GM18499 (cell line): ENCODE results near the gene CSH2.
"Not testable (repeated sequence)": the region's sequence is repeated elsewhere in the genome, so short reads cannot be mapped to it uniquely, and the experiment has no call there.

Source experiments
- ATAC-seq: cut with Tn5 transposase; IDR thresholded peaks from one replicate; pipeline ENCODE4 v1.9.1; 2021; ENCODE audit warnings: moderate number of reproducible peaks; ENCODE audit not compliant: insufficient read depth, unreplicated experiment

Gene CSH2

DNA sequence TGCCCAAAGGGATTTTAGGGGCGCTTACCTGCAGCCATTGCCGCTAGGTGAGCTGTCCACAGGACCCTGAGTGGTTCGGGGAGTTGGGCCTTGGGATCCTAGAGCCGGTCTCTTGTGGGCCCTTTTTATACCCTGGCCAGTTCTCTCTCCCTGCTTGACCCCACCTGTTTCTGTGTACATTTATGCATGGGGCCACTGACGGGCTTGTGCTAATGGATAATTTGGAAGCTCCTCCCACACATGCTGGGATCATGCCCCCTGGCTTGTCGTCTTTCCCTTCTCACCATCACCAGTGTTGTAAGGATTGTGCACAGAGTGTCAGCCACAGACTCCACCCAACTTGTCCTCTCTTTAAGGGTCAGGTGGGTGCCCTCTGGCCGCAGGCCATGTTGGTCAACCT lies at the start of gene CSH2:
Gene CSH2 (minus strand): TSS at position 101 of the 400 bp plus-strand sequence. CDS start 63 bp downstream, at position 38.
- not testable (repeated sequence) for ATAC-seq

DNA sequence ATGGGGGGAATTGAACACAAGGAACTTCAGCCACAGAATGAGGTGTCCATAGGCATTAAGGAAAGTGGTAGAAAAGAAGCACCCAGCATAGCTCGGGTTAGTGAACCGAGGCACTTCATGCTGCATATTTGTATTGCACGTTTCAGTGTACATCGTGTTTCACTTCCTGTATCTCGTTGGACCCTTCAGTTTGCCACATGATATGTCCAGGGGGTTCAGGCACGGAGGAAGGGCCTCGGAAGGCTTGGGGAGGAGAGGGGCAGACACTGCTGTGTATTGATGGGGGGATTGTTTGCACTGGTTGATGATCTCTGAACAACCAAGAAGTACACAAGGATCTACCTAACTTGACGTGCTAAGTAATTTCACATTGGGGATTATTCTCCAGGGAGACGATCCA lies 48.9 kb upstream of the CSH2 start:
- not testable (repeated sequence) for ATAC-seq

DNA sequence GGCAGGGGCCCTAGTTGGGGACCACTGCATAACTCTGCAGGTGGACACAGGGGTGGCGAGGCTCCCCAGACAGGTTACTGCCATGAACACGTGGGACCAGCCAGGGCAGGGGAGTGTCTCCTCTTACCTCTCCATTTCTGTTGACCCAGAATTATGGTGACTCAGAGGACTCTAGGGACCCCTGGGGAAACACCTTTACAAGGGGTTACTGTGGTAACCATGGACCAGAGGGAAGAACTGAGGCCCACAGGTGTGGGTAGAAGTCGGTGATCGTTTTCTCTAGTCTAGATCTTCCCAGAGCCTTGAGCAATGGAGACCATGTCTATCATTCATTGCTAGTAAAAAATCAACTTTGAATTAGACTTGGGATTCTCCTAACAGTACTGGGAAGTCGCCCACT lies 47.3 kb upstream of the CSH2 start:
- not testable (repeated sequence) for ATAC-seq

DNA sequence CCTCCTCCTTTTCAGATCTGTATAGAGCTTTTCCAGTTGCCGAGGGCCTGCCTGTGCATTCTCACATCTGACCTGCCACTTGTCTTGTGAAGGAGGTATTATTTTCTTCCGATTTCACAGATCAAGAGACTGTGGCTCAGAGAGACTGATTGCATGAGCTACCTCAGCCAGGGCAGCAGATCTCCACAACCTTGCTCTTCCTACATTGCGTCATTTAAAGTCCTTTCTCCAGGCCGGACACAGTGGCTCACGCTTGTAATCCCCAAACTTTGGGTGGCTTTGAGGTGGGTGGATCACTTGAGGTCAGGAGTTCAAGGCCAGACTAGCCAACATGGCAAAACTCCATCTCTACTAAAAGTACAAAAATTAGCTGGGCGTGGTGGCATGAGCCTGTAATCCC lies 46.6 kb upstream of the CSH2 start:
- ATAC-seq: not testable (repeated sequence)

GRCh38 chr17:63919311-63919723 lies 45.8 kb upstream of the CSH2 start:
- no peak for ATAC-seq

- not testable (repeated sequence) for ATAC-seq
These were observed 45.4 kb upstream of the CSH2 start, which contains the start of gene GH1 for GRCh38 chr17:63918789-63919305. GH1 (minus strand) TSS chr17:63918839; CDS start chr17:63918776, 63 bp downstream.

GRCh38 chr17:63918305-63918704 lies 44.8 kb upstream of the CSH2 start:
- ATAC-seq: no peak

GRCh38 chr17:63917646-63918045 lies 44.2 kb upstream of the CSH2 start:
- no peak for ATAC-seq

- ATAC-seq: not testable (repeated sequence)
These were observed 43.7 kb upstream of the CSH2 start for GRCh38 chr17:63917206-63917605.

- no peak for ATAC-seq
These were observed 43.2 kb upstream of the CSH2 start for GRCh38 chr17:63916566-63917185.

GRCh38 chr17:63915753-63916152 lies 42.3 kb upstream of the CSH2 start:
- ATAC-seq: not testable (repeated sequence)

- ATAC-seq: no peak
These were observed 41.0 kb upstream of the CSH2 start for GRCh38 chr17:63914471-63914870.

GRCh38 chr17:63911657-63912100 lies 38.2 kb upstream of the CSH2 start:
- ATAC-seq: no peak

DNA sequence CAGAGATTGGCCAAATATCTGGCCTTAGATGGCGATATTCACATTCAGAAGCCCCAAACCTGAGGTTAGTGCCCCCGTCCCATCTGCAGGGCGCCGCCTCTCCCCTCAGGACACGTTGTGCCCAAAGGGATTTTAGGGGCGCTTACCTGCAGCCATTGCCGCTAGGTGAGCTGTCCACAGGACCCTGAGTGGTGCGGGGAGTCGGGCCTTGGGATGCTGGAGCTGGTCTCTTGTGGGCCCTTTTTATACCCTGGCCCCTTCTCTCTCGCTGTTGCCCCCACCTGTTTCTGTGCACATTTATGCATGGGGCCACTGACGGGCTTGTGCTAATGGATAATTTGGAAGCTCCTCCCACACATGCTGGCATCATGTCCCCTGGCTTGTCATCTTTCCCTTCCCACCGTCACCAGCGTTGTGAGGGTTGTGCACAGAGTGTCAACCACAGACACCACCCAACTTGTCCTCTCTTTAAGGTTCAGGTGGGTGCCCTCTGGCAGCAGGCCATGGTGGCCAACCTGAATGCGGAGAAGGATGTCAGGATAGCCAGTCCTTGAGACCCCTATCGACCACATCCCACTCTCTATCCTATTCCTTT lies 37.7 kb upstream of the CSH2 start, which contains the start of gene CSHL1:
Gene CSHL1 (minus strand): TSS at position 218 of the 595 bp plus-strand sequence. CDS start 62 bp downstream, at position 156.
- no peak for ATAC-seq

DNA sequence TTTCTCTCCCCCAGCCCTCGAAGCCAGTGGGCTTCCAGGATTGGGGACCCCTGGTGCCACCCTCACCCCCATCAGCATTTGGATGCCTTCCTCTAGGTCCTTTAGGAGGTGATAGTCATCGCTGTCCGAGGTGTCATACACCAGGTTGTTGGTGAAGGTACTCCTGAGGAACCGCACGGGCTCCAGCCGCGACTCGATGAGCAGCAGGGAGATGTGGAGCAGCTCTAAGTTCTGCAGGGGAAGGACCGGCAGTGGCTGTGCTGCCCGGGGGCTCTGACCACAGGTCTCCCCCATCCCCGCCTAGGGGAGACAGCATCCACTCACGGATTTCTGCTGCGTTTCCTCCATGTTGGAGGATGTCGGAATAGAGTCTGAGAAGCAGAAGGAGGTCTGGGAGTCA lies 36.6 kb upstream of the CSH2 start:
- no peak for ATAC-seq

- not testable (repeated sequence) for ATAC-seq
These were observed 36.1 kb upstream of the CSH2 start for GRCh38 chr17:63909586-63909985.

GRCh38 chr17:63907161-63907778 lies 33.8 kb upstream of the CSH2 start:
- ATAC-seq: not testable (repeated sequence)

DNA sequence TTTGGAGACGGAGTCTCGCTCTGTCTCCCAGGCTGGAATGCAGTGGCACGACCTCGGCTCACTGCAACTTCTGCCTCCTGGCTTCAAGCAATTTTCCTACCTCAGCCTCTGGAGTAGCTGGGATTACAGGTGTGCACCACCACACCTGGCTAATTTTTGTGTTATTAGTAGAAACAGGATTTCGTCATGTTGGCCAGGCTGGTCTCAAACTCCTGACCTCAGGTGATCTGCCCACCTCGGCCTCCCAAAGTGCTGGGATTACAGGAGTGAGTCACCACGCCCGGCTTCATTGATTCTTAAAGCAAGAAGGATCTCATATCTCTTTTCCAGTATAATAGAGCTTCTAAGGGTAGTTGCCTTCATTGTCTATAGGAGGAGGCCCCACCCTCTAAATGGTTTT lies 31.3 kb upstream of the CSH2 start:
- ATAC-seq: not testable (repeated sequence)

DNA sequence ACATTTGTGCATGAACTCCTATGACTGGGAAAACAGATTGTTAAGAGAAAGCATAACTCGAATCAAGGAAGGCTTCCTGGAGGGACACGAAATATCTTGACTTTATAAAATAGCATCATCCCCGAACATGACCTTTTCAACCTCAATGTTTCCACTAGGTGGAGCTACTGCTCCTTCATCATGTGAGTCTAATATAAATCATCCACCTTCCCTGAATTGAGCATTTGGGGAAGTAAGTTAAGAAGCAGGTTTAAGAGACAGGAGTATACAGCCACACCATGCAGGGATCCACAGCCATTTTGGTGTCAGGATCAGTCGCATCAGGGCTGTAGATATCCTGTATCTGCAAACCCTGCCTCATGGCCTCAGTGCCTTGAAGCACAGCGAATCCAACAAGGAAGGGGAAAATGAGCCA lies 30.3 kb upstream of the CSH2 start:
- not testable (repeated sequence) for ATAC-seq

- ATAC-seq: not testable (repeated sequence)
These were observed 28.5 kb upstream of the CSH2 start for GRCh38 chr17:63901971-63902370.
